ENCODE results near the gene SPATA31E1.
"Not testable (repeated sequence)": the region's sequence is repeated elsewhere in the genome, so short reads cannot be mapped to it uniquely, and the experiment has no call there.

Gene SPATA31E1

GRCh38 chr9:87886933-87887505 is 4.3 kb downstream of the SPATA31E1 start:
- no peak for DNase-seq

GRCh38 chr9:87887661-87888480 is 5.2 kb downstream of the SPATA31E1 start:
- DNase-seq: no peak

- no peak for DNase-seq
Measured at GRCh38 chr9:87888501-87888900, 5.8 kb downstream of the SPATA31E1 start.

DNA sequence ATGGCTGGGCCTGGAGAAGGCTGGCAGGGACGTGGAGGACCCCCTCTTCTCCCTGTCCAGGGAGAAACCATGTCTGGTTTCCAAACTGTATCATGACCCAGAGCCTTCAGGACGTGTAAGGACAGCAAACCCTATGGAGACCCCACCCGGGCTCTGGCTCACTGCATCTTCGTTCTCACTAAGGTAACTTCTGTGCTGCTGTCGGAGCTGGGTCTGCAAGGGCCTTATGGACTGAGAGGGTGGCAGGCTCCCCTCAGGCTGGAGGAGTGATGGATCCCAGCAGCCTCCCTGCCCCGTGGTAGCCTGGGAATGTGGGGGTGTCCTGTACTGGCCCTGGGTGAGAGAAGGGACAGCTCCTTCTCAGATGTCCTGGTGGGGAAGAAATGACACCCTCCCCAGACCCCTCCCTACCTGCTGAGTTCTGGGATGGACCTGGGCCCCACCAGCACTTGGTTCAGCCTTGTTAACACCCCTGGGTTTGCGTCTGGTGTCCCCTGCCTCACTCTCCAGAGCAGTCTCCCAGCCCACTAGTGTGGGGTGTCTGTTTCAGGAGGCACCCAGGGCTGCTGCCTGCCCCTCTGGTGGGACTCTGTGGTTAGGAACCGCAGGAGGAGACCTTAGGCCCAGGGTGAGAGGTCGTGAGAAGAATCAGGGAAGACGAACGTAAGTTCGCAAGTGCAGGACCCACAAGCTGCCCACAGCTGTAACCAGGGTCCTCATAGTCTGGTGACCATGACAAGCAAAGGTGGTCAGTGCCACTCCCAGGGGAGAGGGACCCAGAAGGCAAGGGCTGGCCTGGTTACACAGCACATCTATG is 6.6 kb downstream of the SPATA31E1 start:
- no peak for DNase-seq

DNA sequence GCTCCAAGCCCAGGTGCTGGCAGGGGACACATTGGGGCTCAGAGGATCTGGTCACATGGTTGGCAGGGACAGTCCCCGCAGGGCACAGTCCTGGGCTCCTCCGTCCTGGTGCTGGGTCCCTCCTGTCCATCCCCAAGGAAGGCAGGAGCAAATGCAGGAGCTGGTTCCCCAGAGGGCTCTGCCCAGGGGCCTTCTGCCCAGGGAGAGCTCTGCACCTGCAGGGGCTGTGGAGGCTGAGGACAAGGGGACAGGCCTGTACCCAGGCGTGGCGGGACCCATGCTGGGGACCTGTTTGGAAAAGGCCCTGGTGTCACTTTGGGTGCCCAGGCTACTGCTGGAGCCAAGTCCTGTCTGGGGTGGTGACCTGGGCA is 7.2 kb downstream of the SPATA31E1 start:
- no peak for DNase-seq

DNA sequence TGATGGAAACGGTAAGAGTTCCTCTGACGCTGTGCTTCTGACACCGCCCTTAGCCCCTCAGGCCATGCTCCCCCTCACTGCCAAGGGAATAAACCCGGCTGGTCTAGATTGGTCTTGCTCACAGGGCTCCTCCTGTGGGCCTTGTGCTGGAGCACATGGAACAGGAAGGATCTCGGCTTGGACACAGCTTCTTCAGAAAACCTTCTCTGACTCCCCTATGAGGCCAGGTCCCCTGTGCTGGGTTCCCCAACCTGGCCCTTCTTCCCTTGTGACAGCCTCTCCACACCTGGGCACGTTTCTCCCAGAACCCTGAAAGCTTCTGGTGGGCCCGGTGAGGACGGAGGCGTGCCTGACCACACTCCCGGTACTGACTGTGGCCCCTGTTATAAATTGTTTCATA is 8.2 kb downstream of the SPATA31E1 start:
- no peak for DNase-seq

DNA sequence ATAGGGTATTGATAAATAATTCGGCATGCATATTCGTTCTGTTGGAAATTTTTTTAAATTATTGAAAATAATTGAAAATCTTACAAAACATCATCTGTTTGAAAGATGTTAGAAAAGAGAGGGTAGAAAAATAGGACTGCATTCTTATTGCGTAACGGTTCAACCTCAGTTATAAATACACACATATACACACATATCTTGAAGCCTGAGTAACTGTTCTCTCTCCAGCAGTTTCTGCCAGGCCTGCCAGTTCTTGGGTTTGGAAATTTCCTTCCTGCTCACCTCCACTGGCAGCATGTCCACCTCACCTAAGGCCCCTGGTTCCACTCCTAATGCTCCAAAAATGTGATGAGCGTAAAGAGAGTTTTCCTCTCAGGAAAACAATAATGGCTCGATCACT is 9.1 kb downstream of the SPATA31E1 start:
- DNase-seq: no peak

DNA sequence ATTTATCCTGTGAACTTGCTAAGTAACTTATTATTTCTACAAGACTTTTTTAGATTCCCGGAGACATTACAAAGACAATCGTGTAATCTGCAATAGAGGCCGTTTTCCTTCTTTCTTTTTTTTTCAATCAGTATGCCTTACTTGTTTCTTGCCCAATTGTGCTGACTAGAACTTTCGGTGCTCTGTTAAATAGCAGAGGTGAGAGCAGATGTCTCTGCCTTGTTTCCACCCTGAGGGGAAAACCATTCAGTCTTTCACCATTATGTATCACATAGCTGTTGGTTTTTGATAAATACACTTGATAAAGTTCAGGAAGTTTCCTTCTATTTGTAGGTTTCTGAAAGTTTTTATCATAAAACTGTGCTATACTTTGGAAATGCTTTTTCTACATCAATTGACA is 10.3 kb downstream of the SPATA31E1 start:
- no peak for DNase-seq

GRCh38 chr9:87894998-87895625 is 12.4 kb downstream of the SPATA31E1 start:
- DNase-seq: no peak

- DNase-seq: no peak
Measured at GRCh38 chr9:87896891-87897290, 14.2 kb downstream of the SPATA31E1 start.

- DNase-seq: no peak
Measured at GRCh38 chr9:87898151-87898550, 15.5 kb downstream of the SPATA31E1 start.

DNA sequence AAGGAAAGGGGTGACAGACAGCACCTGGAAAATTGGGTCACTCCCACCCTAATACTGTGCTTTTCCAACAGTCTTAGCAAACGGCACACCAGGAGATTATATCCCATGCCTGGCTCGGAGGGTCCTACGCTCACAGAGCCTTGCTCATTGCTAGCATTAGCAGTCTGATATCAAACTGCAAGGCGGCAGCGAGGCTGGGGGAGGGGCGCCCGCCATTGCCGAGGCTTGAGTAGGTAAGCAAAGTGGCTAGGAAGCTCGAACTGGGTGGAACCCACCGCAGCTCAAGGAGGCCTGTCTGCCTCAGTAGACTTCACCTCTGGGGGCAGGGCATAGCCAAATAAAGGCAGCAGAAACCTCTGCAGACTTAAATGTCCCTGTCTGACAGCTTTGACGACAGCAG is 19.7 kb downstream of the SPATA31E1 start:
- not testable (repeated sequence) for DNase-seq

DNA sequence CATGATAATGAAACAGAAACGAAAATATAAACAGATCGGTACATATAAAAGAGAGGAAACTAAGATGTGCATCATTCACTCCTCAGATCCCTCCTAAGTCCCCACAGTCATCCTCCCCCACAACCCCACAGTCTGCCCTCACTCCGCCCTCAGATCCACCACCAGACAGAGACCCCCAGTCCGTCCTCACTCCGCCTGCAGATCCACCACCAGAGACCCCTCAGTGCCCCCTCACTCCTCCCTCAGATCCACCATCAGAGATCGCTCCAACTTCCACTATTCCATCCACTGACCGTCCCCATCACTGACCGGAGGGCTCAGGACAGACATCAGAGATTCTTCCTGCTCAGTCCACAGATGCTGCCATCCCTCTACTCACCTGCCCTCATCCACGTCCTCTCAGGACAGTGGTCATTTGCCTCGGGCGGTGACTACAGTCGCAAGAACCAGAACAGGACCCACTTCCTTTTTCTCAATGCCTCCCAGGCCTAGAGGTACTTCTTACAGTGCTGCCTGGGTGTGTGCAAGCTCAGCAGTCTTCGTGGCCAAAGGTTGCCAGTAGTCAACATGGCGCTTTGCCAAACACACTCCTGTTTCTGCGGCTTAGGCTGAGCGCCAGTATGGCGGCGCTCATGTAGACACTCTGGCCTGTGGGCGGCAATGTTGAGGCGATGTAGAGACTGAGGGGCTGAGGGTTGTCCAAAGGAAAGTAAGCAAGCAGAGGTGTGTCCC is 26.8 kb downstream of the SPATA31E1 start:
- no peak for DNase-seq

DNA sequence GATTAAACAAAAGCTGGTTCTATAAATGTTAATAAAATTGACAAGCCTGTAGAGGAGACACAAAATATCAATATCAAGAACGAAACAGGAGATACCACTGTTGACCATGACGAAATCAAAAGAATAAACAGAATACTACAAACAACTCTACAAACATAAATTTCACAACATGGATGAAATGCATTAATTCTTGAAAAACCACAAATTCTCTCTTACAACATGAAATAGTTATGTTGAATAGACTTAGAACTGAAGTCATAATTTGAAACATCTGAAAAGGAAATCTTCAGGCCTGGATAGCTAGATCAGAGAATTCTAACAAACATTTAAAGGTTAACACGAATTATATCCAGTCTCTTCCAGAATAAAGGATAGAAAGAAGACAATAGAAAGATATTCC is 28.1 kb downstream of the SPATA31E1 start:
- no peak for DNase-seq

- DNase-seq: not testable (repeated sequence)
Measured at GRCh38 chr9:87917662-87918061, 35.0 kb downstream of the SPATA31E1 start, which contains the start of gene SPATA31C1. Gene SPATA31C1, plus strand, starts transcription at chr9:87917962.

DNA sequence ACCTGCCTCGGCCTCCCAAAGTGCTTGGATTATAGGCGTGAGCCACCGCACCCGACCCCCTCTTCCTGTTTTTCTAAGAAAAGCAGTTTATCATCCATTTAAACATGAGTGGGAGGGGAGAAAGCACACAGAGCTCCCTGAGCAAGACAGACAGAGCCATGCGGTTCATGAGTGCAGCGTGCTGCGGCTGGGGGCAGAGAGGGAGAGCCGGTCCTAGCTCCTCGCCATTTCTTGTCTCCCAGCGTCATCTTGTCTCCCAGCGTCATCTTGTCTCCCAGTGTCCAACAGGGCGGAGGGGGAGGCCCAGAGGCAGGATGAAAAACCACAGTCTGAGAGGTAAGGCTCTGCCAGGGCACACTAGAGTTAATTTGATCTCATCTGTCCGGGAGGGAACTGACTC is 36.3 kb downstream of the SPATA31E1 start:
- DNase-seq: not testable (repeated sequence)

- not testable (repeated sequence) for DNase-seq
Measured at GRCh38 chr9:87921561-87921960, 38.9 kb downstream of the SPATA31E1 start.

- DNase-seq: not testable (repeated sequence)
Measured at GRCh38 chr9:87923012-87923411, 40.3 kb downstream of the SPATA31E1 start.

- DNase-seq: not testable (repeated sequence)
Measured at GRCh38 chr9:87924851-87925250, 42.2 kb downstream of the SPATA31E1 start.

- not testable (repeated sequence) for DNase-seq
Measured at GRCh38 chr9:87929152-87929551, 46.5 kb downstream of the SPATA31E1 start.

DNA sequence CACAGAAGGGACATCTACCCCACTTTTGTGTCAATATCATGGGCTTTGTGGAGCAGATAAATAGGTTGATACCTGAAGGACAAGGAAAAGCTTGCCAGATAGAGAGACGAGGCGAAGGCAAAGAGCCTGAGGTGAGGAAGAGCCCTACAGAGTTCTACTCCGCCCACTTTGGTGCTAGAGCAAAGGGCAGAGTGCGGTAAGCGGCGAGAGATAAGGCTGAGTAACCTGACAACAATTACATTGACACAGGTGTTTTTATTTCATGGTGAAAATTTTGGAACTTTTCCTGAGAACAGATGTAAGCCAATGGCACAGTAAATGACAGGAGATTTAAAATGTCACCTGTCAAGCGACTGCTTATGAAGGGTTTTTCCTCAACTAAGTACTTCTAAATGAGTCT is 51.8 kb downstream of the SPATA31E1 start:
- not testable (repeated sequence) for DNase-seq

DNA sequence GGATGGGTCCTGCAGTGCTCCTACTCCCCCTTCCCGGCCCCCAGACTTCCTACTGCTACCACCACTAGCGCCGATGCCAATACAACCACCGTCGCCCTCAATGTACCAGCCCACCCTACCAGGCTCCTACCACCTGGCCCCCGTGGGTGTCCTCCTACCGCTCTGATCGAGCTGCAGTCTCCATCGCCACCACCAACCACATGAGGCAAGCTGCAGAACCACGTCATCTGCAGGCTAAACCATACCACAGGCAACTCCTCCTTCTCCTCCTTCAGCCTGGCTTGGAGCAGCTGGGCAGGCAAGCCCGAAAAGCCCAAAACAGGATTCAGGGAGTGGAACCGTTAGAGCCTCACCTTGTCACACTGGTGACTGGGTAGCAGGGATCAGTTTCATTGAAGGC is 54.7 kb downstream of the SPATA31E1 start:
- not testable (repeated sequence) for DNase-seq

Measured in SW 1271 (cell line).